Lower lobe of right lung (tissue), 2 donors: ENCODE results near the gene CACNA1C. TPM values are rescaled to one million over a fixed set of nuclear protein-coding genes. Genes with fewer than 3 reads are reported as not detected.

Experiments
- ATAC-seq, 2 donors: fragments of 200-7000 bp; cut with Tn5 transposase; one replicate each; pipeline ENCODE4 v1.9.1; 2020 to 2022; ENCODE audit warnings: mild to moderate bottlenecking in 2 of 2, moderate library complexity in 2 of 2
- DNase-seq: peaks from one replicate; pipeline ENCODE4 v3.0.0-alpha.2; 2020
- H3K27ac ChIP-seq: fragments of 200-600 bp; one replicate; pipeline ENCODE4 v1.8.0; 2022
- H3K27me3 ChIP-seq: fragments of 200-600 bp; one replicate; pipeline ENCODE4 v1.8.0; 2022; ENCODE audit warnings: low read depth
- H3K36me3 ChIP-seq: fragments of 200-600 bp; one replicate; pipeline ENCODE4 v1.8.0; 2022; ENCODE audit warnings: mild to moderate bottlenecking
- H3K4me1 ChIP-seq: fragments of 200-600 bp; one replicate; pipeline ENCODE4 v1.8.0; 2022
- H3K4me3 ChIP-seq: fragments of 200-600 bp; one replicate; pipeline ENCODE4 v1.8.0; 2022; ENCODE audit warnings: mild to moderate bottlenecking
- H3K9me3 ChIP-seq: fragments of 200-600 bp; one replicate; pipeline ENCODE4 v1.8.0; 2022
- intact Hi-C: fragments of 100-400 bp; cut with DNase I; formaldehyde crosslinking; loops from one replicate; pipeline ENCODE4 v1.11.0; 2022
- total RNA-seq: library from RNA; stranded (reverse); fragmentation: NEBNext Ultra II Directional; extraction: Animal tissue kit (Norgen Biotek cat#: 25700); gene quantifications from one replicate; pipeline ENCODE4 v1.2.1, GENCODE V29; 2021
- TF ChIP-seq, protein P1 (sequence below): fragments of 200-600 bp; IDR thresholded peaks from one replicate; pipeline ENCODE4 v1.8.0; 2022; ENCODE audit warnings: antibody characterized with exemption, mild to moderate bottlenecking
- donor health status: DM: no; HTN: yes; CAD: no; lungs with severe emphysema.

CACNA1C gene
- total RNA-seq, 1 donor from 2014 or later = 8.4 TPM

DNA sequence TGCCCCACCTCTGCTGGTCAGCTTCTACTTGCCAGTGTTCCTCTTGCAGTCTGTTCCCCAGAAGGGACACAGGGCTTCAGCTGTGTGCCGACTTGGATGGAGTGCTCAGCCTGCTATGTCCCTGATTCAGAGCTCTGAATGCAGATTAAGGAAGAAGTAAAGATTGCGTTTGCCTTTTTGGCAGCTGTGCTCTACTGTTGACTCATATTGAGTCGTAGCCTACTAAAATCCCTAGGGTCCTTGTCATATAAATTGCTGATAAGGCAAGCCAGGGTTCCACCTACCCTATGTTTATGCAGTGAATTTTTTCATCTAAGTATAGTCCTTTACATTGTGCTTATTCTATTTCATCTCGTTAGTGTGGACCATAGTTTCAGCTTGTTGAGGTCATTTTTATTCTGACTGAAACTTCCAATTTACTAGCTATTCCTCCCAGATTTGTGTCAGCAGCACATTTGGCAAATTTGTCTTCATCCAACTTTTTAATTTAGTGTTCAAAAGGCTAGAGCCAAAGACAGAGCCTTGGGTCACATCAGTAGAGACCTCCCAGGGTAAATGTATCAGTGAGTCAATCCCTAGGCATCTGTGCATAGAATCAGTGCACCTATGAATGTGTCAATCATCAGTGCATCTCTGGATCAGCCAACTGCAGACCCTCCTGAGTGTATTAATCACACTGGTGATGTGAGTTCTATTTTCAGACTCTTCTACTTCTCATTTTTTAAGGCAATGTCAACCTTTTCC is 31.9 kb downstream of the CACNA1C start:
- DNase-seq (no peak), ATAC-seq (peak in 1 of 2 donors; percentile 14)
- Histone ChIP-seq H3K27me3 (no peaks in the 10 kb centered on the region), H3K36me3 (no peaks in the 10 kb centered on the region), H3K4me3 (no peak overlapping the region), H3K9me3 (no peaks in the 10 kb centered on the region), H3K4me1 (peaks cover 3% of the 10 kb centered on the region), H3K27ac (no peak overlapping the region)
- intact Hi-C loops = no loop called here
- TF ChIP-seq, protein P1, sequence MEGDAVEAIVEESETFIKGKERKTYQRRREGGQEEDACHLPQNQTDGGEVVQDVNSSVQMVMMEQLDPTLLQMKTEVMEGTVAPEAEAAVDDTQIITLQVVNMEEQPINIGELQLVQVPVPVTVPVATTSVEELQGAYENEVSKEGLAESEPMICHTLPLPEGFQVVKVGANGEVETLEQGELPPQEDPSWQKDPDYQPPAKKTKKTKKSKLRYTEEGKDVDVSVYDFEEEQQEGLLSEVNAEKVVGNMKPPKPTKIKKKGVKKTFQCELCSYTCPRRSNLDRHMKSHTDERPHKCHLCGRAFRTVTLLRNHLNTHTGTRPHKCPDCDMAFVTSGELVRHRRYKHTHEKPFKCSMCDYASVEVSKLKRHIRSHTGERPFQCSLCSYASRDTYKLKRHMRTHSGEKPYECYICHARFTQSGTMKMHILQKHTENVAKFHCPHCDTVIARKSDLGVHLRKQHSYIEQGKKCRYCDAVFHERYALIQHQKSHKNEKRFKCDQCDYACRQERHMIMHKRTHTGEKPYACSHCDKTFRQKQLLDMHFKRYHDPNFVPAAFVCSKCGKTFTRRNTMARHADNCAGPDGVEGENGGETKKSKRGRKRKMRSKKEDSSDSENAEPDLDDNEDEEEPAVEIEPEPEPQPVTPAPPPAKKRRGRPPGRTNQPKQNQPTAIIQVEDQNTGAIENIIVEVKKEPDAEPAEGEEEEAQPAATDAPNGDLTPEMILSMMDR = no peak

DNA sequence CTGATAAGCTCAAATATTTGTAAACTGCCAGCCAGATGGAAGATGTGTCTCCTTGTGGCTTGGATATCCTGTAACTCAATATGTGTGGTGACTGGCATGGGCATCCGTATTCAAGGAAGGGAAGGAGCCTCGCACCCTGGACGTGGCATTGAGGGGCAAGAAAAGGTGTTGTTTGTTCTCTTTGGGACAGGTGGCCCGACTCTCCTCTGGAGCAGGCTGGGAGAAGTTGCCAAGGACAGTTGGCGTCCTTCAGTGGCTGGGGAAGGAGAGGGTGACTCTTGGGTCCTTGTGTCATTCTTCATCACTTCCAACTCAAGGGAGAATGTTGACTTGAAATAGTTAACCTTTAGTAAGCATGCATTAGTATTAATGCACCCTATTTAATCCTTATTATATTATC is 39.6 kb downstream of the CACNA1C start:
- ATAC-seq (no peak), DNase-seq (no peak)
- no peak overlapping the region for H3K4me3 ChIP-seq
- peaks cover 10% of the 10 kb centered on the region for H3K4me1 ChIP-seq
- TF ChIP-seq, protein P1 = no peak
- no peaks in the 10 kb centered on the region for H3K9me3 ChIP-seq
- no peak overlapping the region for H3K27ac ChIP-seq
- no peaks in the 10 kb centered on the region for H3K36me3 ChIP-seq
- no peaks in the 10 kb centered on the region for H3K27me3 ChIP-seq
- intact Hi-C loops = no loop called here

- Histone ChIP-seq H3K27me3 (no peaks in the 10 kb centered on the region), H3K36me3 (no peaks in the 10 kb centered on the region), H3K27ac (no peak overlapping the region), H3K9me3 (no peaks in the 10 kb centered on the region), H3K4me3 (no peak overlapping the region), H3K4me1 (peaks cover 10% of the 10 kb centered on the region)
- TF ChIP-seq, protein P1 = no peak
- intact Hi-C loops = no loop called here
- no peak for DNase-seq
- ATAC-seq = no peak
Measured at GRCh38 chr12:2092890-2093289, 40.1 kb downstream of the CACNA1C start.

DNA sequence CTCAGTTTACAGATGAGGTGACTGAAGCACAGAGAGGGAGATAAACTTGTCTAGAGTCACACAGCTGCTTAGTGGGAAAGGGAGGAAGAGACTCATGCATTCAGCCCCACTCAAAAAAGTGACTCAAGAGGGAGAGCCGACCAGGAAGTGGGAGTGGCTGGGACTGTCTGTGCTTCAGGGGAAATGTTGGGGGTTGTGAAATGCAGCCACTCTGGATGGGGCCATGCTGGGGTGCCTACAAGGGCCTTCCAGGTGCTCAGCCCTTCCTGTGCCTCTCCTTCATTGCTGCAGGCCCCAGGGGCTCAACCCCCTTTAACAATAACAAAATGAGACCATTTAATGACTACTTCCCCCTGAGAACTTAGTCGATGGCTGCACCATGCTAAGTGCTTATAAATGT is 41.8 kb downstream of the CACNA1C start:
- DNase-seq (no peak), ATAC-seq (peak; percentile 68)
- Histone ChIP-seq H3K4me1 (peaks cover 10% of the 10 kb centered on the region), H3K4me3 (no peak overlapping the region), H3K9me3 (no peaks in the 10 kb centered on the region), H3K27me3 (no peaks in the 10 kb centered on the region), H3K27ac (no peak overlapping the region), H3K36me3 (no peaks in the 10 kb centered on the region)
- intact Hi-C loops = no loop called here
- TF ChIP-seq, protein P1 = no peak

- H3K27ac ChIP-seq = no peak overlapping the region
- TF ChIP-seq, protein P1 = no peak
- H3K4me1 ChIP-seq = peaks cover 10% of the 10 kb centered on the region
- DNase-seq = no peak
- no peaks in the 10 kb centered on the region for H3K36me3 ChIP-seq
- H3K27me3 ChIP-seq = peaks cover 3% of the 10 kb centered on the region
- no peak overlapping the region for H3K4me3 ChIP-seq
- no peaks in the 10 kb centered on the region for H3K9me3 ChIP-seq
- no peak for ATAC-seq
- intact Hi-C loops = no loop called here
Measured at GRCh38 chr12:2095878-2096277, 43.1 kb downstream of the CACNA1C start.
